Measurements from ENCODE around the gene ATG16L2. TPM values are rescaled to one million over a fixed set of nuclear protein-coding genes. Genes with fewer than 3 reads are reported as not detected.
A peak's percentile ranks its signal among the peaks of the same experiment; 100 is the strongest.

The ATG16L2 gene
- total and polyA plus RNA-seq, 7 donors = 4.6 to 47.7 (median 17.5) TPM

- H3K27ac ChIP-seq = no peak overlapping the region
- H3K27me3 ChIP-seq = no peaks in the 10 kb centered on the region
- 91 to 92% methylated on average over 7 of the region's 7 CpGs for WGBS, 2 donors
- DNase-seq = no peak
- H3K36me3 ChIP-seq = peaks cover 0 to 64% (median 12%) of the 10 kb centered on the region in 4 donors
- H3K9me3 ChIP-seq = no peaks in the 10 kb centered on the region
- peaks cover 0 to 2% (median 0%) of the 10 kb centered on the region in 4 donors for H3K4me1 ChIP-seq
- TF ChIP-seq POLR2AphosphoS5 (IDR thresholded peaks at IDR 0.05) = no peak
- TF ChIP-seq POLR2A (IDR thresholded peaks at IDR 0.05) = no peak
- TF ChIP-seq CTCF (IDR thresholded peaks at IDR 0.05) = no peak
- no peak for TF ChIP-seq EP300 (IDR thresholded peaks at IDR 0.05)
- intact Hi-C loops (cut with DNase I) = no loop called here
- H3K4me3 ChIP-seq = no peak overlapping the region
These were observed 27.2 kb downstream of the ATG16L2 start for GRCh38 chr11:72841397-72841796.

GRCh38 chr11:72842126-72842525 lies 27.9 kb downstream of the ATG16L2 start:
- no peaks in the 10 kb centered on the region for H3K9me3 ChIP-seq
- TF ChIP-seq POLR2AphosphoS5 (IDR thresholded peaks at IDR 0.05) (no peak), EP300 (IDR thresholded peaks at IDR 0.05) (no peak), POLR2A (IDR thresholded peaks at IDR 0.05) (no peak), CTCF (IDR thresholded peaks at IDR 0.05) (no peak)
- H3K27me3 ChIP-seq = no peaks in the 10 kb centered on the region
- no peak overlapping the region for H3K4me3 ChIP-seq
- 80 to 83% methylated on average over 5 of the region's 5 CpGs for WGBS, 2 donors
- no peaks in the 10 kb centered on the region for H3K4me1 ChIP-seq
- intact Hi-C loops (cut with DNase I) = no loop called here
- DNase-seq = no peak
- no peak overlapping the region for H3K27ac ChIP-seq
- H3K36me3 ChIP-seq = peaks cover 0 to 62% (median 12%) of the 10 kb centered on the region in 4 donors

- intact Hi-C loops (cut with DNase I) = no loop called here
- Histone ChIP-seq H3K27ac (no peak overlapping the region), H3K9me3 (no peaks in the 10 kb centered on the region), H3K36me3 (peaks cover 0 to 56% (median 10%) of the 10 kb centered on the region in 4 donors), H3K27me3 (no peaks in the 10 kb centered on the region), H3K4me3 (no peak overlapping the region), H3K4me1 (no peaks in the 10 kb centered on the region)
- TF ChIP-seq EP300 (IDR thresholded peaks at IDR 0.05) (no peak), POLR2A (IDR thresholded peaks at IDR 0.05) (no peak), POLR2AphosphoS5 (IDR thresholded peaks at IDR 0.05) (peak in 1 of 4 donors; percentile 18)
- DNase-seq = no peak
- WGBS, 2 donors = 77 to 84% methylated on average over 14 of the region's 14 CpGs
These were observed 28.6 kb downstream of the ATG16L2 start for GRCh38 chr11:72842653-72843330.

GRCh38 chr11:72844356-72844755 lies 30.1 kb downstream of the ATG16L2 start:
- Histone ChIP-seq H3K4me1 (no peaks in the 10 kb centered on the region), H3K36me3 (peaks cover 0 to 43% (median 10%) of the 10 kb centered on the region in 4 donors), H3K27ac (no peak overlapping the region), H3K27me3 (no peaks in the 10 kb centered on the region), H3K9me3 (no peaks in the 10 kb centered on the region), H3K4me3 (no peak overlapping the region)
- DNase-seq = no peak
- TF ChIP-seq CTCF (IDR thresholded peaks at IDR 0.05) (no peak), POLR2AphosphoS5 (IDR thresholded peaks at IDR 0.05) (peak in 1 of 4 donors; percentile 11)
- WGBS, 2 donors = 62 to 72% methylated on average over 4 of the region's 4 CpGs
- intact Hi-C loops (cut with DNase I) = no loop called here

- peak in 3 of 4 experiments; percentile 25 to 45 (median 36) for TF ChIP-seq CTCF (IDR thresholded peaks at IDR 0.05)
- no peak for TF ChIP-seq POLR2AphosphoS5 (IDR thresholded peaks at IDR 0.05)
- no peak for TF ChIP-seq POLR2A (IDR thresholded peaks at IDR 0.05)
- Histone ChIP-seq H3K27ac (no peak overlapping the region), H3K9me3 (no peaks in the 10 kb centered on the region), H3K36me3 (peaks cover 0 to 6% (median 0%) of the 10 kb centered on the region in 4 donors), H3K27me3 (no peaks in the 10 kb centered on the region), H3K4me1 (no peaks in the 10 kb centered on the region), H3K4me3 (no peak overlapping the region)
- no peak for DNase-seq
- 66 to 74% methylated on average over 6 of the region's 6 CpGs for WGBS, 2 donors
- intact Hi-C loops (cut with DNase I) = no loop called here
These were observed 34.7 kb downstream of the ATG16L2 start for GRCh38 chr11:72848846-72849466.
